KOPT-K1 (cell line): ENCODE results near the gene RGS7.

ENCODE experiments used
- H3K27ac ChIP-seq: fragments of 200-600 bp; sonication (generic); 2 replicates; pipeline ENCODE4 v1.5.1; 2016; ENCODE audit warnings: antibody characterized with exemption, mild to moderate bottlenecking, low read depth, low read length; ENCODE audit not compliant: poor library complexity, severe bottlenecking
- H3K36me3 ChIP-seq: fragments of 200-600 bp; sonication (generic); 2 replicates; pipeline ENCODE4 v1.5.1; 2017; ENCODE audit warnings: antibody characterized with exemption, mild to moderate bottlenecking, low read length, moderate library complexity; ENCODE audit not compliant: insufficient read depth
- H3K9me3 ChIP-seq: fragments of 200-600 bp; sonication (generic); 2 replicates; pipeline ENCODE4 v1.5.1; 2017; ENCODE audit warnings: antibody characterized with exemption, low read length, mild to moderate bottlenecking; ENCODE audit not compliant: insufficient read depth, poor library complexity, severe bottlenecking

RGS7 gene

DNA sequence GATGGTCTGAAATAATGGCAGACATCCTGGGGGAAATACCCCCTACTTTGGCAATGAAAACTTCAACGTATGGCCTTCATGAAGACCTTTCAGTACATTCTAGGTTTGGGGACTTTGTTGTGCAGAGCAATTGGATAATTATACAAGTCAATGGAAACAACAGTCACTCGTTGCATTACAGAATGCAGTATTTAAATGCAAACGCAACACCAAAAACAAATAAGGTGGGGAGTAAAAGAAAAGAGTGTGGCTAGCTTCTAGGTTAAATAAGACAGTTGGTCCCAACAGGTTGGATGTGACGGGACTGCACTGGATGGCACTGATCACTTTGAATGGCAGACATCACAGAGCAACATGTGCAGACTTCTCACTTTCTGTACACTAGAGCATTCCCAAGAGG, 386.8 kb downstream of the RGS7 start:
- no peaks in the 10 kb centered on the region for H3K9me3 ChIP-seq
- no peaks in the 10 kb centered on the region for H3K36me3 ChIP-seq
- H3K27ac ChIP-seq = no peak overlapping the region

DNA sequence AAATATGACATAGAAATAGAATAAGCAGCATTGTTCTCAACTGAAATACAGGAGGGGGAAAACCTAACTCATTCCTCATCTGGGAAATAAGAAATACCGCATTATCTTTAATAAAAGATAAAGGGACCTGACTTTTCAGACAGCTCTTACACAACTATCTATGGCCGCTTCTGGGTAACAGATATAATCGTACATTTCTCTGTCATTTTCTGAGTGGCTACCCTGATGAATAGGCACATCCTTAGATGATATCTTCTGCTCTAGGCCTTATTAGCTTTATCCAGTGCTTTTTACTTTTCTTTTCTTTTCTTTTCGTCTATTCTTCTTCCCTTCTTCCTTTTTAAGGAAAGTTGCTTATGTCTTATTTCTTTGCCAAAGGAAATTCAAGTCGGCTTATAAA, 388.1 kb downstream of the RGS7 start:
- Histone ChIP-seq H3K9me3 (no peaks in the 10 kb centered on the region), H3K36me3 (no peaks in the 10 kb centered on the region), H3K27ac (no peak overlapping the region)

DNA sequence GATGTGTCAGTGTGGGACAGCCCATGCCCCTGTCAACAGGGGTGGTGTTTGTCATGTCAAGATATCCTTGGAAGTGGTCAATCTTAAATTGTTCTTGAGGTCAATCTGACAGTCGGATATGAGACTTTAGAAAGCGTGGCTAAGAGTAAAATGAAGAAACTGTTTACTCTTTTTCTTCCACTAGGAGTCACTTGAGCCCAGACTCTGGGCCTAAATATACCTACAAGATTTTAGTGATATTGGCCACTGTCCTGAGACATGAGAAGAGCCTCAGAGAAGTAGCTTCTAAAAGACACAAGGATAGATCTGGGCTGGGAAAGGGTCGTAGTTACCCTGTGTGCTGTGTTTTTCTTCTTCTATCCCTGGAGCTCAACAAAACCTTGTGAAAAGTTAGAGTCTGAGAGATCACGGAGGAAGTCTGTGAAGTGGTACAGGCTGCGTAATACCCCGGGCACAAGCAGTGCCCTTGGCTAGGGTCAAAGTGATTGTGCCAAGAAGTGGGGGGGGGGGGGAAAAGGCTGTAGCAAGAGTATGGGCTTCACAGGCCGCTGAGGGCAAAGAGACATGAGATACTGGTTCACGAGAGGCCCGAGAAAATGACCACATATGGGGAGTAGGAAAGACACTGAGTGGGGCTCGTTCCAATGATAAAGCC, 389.8 kb downstream of the RGS7 start:
- H3K27ac ChIP-seq = no peak overlapping the region

DNA sequence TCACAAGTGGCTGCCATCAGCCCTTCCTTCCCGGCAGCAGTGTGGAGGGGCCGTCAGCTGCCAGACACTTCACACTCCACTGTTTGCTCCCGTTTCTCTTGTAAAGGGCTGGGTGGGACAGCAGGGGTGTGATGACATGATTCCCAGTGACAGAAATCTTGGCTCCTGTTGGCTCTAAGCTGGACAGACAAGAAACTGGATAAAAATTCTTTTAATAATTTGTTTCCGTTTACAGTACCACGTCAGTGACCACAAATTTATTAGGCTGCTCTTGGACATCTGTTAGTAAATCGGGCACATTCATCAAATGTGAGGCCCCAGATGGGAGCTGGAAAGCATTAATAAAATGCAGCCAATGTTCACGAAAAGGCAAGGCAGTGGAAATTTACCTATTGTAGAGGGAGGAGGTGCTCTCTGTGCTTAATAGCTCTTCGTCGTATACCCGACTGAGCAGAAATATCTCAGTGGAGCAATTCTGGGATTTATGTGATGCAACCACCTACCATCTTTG, 391.4 kb downstream of the RGS7 start:
- Histone ChIP-seq H3K9me3 (no peaks in the 10 kb centered on the region), H3K36me3 (no peaks in the 10 kb centered on the region), H3K27ac (no peak overlapping the region)

More for the DNA sequence above, 389.8 kb downstream of the RGS7 start:
- Histone ChIP-seq H3K36me3 (no peaks in the 10 kb centered on the region), H3K9me3 (no peaks in the 10 kb centered on the region)

DNA sequence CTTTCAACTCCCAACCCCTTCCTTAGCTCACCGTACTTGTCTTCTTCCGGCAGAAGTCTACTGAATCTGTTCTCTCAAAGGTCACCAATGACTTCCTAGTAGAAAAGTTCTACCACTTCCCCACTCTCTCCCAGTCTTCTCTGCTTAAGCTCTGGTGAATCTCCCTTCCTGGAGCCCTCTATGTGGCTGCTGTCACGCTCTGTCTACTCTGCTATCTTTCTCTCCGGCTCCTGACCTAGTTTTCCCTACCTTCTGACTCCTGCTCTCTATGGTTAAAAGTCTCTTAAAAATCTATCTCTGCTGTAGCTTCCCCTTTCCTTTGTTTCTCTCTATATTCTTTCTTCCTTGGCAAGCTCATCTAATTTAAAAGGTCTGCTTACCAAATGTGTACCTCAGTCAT, 394.9 kb downstream of the RGS7 start:
- no peaks in the 10 kb centered on the region for H3K36me3 ChIP-seq
- no peak overlapping the region for H3K27ac ChIP-seq

DNA sequence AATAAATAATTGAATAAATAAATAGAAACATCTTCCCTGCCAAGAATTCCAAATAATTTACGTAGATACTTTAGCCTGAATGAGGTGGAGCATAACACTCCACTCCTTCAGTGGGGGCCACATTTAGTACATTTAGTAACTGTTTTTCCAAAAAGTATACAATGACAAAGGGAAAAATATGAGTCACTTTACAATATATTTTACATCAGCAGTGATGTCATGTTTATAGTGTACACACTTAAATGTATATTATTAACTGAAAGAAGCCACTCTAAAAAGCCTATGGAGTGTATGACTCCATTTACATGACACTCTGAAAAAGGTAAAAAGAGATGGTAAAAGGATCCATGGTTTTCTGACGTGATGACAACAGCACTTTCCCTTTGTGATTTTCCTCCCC, 400.6 kb downstream of the RGS7 start:
- H3K9me3 ChIP-seq = no peaks in the 10 kb centered on the region
- H3K27ac ChIP-seq = no peak overlapping the region
- no peaks in the 10 kb centered on the region for H3K36me3 ChIP-seq

More for the DNA sequence above, 394.9 kb downstream of the RGS7 start:
- no peaks in the 10 kb centered on the region for H3K9me3 ChIP-seq

DNA sequence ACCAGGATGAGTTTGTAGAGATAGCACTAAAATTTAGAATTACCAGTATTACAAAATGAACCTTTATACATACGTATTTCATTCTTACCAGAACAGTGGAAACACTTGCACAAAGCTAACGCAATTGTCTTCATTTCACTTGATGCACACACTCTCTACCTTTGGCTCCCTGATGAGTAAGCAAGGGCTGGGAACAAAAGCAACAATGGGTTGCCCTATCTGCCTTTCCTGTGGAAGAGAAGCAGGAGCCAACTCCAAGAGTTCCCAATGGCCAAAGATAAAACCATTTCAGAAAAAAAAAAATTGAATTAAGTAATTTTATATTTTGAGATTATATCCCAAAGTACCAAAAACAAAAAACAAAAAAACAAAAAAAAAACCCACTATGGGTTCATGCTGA, 401.0 kb downstream of the RGS7 start:
- Histone ChIP-seq H3K36me3 (no peaks in the 10 kb centered on the region), H3K27ac (no peak overlapping the region), H3K9me3 (no peaks in the 10 kb centered on the region)

DNA sequence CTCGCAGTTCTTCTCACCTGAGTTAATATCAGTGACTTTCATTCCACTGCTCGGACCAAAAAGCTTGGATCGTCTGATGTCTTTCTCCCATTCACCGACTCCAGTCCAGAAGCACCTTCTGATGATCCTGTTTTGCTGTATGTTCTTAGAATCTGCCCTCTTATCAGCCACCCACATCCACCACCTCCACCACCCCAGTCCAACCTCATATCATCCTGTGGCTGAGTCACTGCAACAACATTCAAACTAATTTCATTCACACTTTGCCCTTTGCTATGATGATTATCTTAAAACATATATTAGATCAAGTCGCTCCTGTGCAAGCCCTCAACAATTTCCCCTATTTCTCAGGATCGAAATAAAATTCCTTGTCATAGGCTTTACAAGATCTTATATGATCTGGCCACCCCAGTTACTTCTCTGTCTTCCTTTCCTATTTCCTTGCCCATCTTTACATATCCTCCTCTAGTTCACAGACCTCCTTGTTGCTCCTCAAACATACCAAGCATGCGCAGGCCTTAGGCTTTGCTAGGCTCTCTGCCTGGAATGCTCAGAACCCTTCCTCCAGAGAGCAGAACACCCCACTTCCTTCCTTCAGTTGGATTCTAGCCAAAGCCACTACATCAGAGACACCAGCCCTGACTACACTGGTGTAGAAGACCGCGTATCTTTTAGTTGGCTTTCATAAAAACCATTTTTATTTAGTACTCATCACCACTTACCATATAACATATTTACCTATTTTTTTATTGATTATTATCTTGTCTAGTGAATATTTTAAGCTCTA, 409.4 kb downstream of the RGS7 start:
- no peaks in the 10 kb centered on the region for H3K36me3 ChIP-seq
- no peaks in the 10 kb centered on the region for H3K9me3 ChIP-seq
- H3K27ac ChIP-seq = no peak overlapping the region

DNA sequence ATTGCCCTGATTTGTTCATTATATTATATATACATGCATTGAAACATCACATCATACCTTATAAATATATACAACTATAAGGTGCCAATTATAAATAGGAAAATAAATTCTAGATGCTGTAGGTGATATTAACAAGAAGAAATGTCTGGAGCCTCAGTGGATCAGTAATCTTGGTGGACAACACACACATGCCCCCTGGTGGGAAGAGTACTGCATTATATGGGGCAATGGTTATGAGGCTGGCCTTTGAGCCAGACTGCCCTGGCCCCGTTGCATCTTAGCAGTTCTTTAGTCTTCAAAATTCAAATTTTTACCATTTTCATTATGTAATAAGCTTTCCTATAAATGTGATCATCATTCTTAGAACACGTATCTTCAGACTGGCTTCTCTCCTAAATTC, 410.1 kb downstream of the RGS7 start:
- Histone ChIP-seq H3K27ac (no peak overlapping the region), H3K9me3 (no peaks in the 10 kb centered on the region), H3K36me3 (no peaks in the 10 kb centered on the region)

DNA sequence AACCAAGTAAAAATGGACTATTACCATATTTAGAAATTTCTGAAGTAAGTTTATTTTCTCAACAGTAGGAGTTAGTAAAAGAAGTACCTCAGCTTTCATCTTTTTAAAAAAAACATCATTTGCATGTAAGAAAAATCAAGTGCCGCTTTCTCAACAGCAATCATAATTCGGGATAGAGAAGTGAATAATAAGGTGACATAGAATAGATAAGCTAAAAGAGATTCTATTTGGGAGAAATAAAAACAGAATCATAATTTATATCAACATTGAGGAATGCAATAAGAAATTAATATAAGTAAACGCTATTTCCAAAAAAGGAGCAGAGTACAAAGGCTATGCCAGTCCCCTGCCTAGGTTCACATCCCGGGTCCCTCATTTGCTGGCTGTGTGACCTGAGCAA, 414.1 kb downstream of the RGS7 start:
- Histone ChIP-seq H3K9me3 (peaks cover under 1% of the 10 kb centered on the region), H3K36me3 (no peaks in the 10 kb centered on the region), H3K27ac (no peak overlapping the region)

DNA sequence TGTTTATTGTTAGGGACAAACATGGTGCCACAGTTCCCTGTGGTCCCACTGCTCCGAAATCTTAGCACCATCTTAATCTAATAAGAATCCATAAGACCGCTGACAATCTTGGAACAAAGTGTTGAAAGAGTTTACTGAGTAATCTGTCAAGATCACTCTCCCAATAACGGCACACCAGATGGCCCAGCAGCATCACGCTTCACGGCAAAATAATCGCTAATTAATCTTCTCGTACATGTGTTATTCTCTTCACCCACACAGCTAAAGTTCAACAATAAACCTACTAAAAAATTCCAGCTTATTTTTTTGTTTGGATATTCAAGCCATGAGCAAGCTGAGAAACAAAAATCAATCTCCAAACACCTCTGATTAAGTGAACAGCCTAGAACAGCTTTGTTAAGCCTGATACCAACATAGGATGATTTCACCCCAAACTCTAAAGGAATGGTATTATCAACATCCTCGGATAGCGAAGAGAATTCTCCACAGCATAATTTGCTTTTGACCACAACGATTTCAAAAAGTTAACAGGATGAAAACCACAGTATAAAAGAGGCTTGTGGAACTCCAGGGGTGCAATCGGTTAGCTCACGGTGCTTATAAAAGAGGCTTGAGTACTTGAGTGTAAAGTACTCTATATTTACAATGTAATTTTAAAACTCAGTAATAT, 415.2 kb downstream of the RGS7 start:
- H3K9me3 ChIP-seq = peaks cover 12% of the 10 kb centered on the region
- H3K27ac ChIP-seq = no peak overlapping the region
- no peaks in the 10 kb centered on the region for H3K36me3 ChIP-seq

DNA sequence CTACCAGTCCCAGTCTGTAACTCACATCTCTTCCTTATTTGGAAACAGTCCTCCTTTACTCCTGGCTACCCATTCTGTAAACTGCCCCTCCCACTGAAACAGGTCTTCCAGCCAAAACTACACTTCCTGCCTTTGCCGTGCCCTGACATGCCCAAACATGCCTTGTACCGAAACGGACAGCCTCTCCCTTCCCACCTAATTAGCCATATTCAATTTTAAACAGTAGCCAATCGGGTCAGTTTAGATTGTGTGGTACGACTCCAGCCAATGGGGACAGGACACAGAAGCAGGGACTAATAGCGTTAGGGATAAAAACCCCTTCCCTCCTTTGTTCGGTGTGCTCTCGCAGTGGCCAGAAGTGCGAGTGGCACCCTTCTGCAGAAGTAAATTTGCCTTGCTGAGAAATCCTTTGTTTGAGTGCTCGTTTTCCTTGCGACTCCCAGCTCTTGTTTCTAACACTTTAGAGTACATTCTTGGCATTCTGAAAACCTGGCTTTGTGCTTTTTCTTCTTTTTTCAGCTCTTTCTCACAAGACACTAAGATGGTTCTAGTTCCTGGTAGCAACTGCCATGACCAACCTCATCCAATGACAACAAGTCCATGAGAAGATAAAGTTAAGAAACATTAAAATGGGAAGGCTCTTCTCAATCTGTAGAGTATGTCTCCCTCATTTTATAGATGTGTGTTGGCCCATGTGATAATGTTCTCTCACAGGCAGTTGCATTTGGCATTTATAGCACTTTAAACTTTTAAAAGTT, 419.9 kb downstream of the RGS7 start:
- no peaks in the 10 kb centered on the region for H3K36me3 ChIP-seq
- H3K27ac ChIP-seq = no peak overlapping the region
- peaks cover 14% of the 10 kb centered on the region for H3K9me3 ChIP-seq

DNA sequence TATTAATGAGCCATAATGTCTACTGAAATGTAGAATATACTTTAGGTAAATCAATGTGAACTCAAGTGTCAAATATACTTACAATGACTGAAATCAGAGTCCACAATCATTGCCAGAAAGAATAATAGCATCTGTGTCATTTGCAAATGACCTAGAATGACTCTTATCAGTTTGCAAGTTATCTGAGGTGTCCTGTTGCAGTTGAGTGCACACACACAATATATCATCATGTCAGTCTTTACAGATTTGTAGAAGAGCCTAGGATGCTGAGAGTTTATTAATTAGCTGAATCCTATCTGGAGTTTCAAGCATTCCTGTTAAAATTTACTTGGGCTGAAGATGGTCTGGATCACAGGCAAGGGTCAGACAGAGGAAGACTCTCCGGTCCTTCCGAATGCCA, 421.1 kb downstream of the RGS7 start:
- peaks cover 14% of the 10 kb centered on the region for H3K9me3 ChIP-seq
- no peak overlapping the region for H3K27ac ChIP-seq
- no peaks in the 10 kb centered on the region for H3K36me3 ChIP-seq

DNA sequence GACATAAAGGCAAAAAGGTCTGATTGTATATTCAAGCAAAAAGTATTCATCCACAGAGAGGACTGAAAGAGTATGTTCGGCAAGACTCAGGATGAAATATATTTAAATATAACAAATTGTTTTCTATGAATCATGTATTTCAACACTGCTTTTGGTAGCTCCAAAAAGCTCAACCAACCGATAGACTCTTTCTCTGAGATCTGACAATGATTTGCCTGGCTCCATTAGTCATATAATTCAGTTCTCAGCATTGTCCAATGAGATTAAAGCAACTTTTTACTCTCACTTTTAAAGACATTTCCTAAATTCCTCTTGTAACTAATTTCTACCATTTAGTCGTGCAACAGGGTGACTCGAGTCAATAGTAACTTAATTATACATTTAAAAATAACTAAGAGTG, 426.0 kb downstream of the RGS7 start:
- Histone ChIP-seq H3K27ac (no peak overlapping the region), H3K36me3 (no peaks in the 10 kb centered on the region), H3K9me3 (no peaks in the 10 kb centered on the region)

DNA sequence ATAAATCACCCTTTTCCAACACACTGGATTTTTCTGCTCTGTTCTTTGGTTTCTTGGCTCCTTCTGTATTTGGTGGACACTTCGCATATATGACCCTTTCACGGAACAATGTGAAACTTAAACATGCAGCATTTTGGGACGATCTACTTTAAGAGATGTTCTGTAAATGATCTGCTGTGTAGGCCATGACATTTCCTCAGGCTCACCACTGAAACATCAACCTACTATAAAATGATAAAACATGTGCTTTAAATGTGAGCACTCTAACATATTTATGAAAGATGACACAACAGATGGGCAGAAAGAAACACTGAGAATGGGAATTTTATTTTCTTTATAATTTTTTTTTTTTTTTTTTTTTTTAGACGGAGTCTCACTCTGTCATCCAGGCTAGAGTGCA, 428.7 kb downstream of the RGS7 start:
- Histone ChIP-seq H3K27ac (no peak overlapping the region), H3K36me3 (no peaks in the 10 kb centered on the region), H3K9me3 (no peaks in the 10 kb centered on the region)
